NCI-H1417 (cell line): ENCODE measurements around the gene TINAG.

ENCODE experiments used
- DNase-seq, 3 experiments: peaks; one replicate each; lab custom pipeline; 2025; lab: John Stamatoyannopoulos, UW

Gene TINAG, protein sequence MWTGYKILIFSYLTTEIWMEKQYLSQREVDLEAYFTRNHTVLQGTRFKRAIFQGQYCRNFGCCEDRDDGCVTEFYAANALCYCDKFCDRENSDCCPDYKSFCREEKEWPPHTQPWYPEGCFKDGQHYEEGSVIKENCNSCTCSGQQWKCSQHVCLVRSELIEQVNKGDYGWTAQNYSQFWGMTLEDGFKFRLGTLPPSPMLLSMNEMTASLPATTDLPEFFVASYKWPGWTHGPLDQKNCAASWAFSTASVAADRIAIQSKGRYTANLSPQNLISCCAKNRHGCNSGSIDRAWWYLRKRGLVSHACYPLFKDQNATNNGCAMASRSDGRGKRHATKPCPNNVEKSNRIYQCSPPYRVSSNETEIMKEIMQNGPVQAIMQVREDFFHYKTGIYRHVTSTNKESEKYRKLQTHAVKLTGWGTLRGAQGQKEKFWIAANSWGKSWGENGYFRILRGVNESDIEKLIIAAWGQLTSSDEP

DNA sequence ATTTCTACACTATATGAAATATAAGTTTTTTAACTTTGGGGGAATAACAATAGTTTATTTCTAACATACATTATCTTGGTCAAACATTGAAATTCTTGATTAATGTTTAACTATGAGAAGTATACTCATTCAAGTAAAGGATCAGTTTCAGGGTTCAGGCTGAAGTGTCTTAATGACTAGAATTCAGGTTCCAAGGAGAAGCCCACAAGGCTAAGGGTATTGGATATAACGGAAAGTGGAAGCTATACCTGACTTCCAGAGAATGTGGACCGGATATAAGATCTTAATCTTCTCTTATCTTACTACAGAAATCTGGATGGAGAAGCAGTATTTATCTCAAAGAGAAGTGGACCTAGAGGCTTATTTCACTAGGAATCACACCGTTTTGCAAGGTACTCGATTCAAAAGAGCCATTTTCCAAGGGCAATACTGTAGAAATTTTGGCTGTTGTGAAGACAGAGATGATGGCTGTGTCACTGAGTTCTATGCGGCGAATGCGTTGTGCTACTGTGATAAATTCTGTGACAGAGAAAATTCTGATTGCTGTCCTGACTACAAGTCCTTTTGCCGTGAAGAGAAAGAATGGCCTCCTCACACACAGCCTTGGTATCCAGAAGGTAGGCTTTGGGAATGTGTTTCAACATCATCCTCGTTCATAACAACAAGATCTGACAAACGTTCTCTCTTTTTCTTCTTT lies at the start of gene TINAG:
Gene TINAG (plus strand): TSS at position 153 of the 697 bp plus-strand sequence. CDS start 110 bp downstream, at position 263.
- DNase-seq: no peak

GRCh38 chr6:54260025-54260424 lies 48.2 kb upstream of the TINAG start:
- DNase-seq: no peak

- DNase-seq: no peak
Observed at GRCh38 chr6:54262499-54262898, 45.7 kb upstream of the TINAG start.

GRCh38 chr6:54262971-54263370 lies 45.3 kb upstream of the TINAG start:
- DNase-seq: no peak

GRCh38 chr6:54264581-54265272 lies 43.5 kb upstream of the TINAG start:
- no peak for DNase-seq

DNA sequence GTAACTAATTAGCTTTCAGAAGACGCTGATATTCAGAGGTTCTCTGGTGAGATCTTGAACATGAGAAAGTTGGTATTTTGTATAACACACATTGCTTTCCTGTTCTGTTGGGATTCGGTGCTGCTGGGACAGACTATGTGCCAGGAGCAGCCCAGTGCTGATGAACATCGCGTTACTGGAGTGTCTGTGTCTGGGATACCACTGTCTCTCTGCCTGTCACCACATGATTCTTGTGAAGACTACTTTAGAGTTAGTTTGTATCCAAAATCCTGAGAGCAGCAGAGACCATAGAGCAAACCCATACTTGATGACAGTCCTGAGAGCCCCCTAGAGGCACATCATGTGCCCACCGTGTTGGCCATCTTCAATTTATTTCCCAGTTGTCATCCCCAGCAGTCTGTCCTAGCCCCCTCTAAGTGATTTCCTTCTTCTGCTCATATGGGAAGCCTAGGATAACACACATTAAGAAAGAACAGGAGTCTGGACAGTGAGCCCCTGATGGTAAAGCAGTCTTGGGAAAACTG lies 41.8 kb upstream of the TINAG start:
- DNase-seq: no peak

GRCh38 chr6:54267798-54268197 lies 40.4 kb upstream of the TINAG start:
- DNase-seq: peak; percentile 26 to 74 (median 26)

DNA sequence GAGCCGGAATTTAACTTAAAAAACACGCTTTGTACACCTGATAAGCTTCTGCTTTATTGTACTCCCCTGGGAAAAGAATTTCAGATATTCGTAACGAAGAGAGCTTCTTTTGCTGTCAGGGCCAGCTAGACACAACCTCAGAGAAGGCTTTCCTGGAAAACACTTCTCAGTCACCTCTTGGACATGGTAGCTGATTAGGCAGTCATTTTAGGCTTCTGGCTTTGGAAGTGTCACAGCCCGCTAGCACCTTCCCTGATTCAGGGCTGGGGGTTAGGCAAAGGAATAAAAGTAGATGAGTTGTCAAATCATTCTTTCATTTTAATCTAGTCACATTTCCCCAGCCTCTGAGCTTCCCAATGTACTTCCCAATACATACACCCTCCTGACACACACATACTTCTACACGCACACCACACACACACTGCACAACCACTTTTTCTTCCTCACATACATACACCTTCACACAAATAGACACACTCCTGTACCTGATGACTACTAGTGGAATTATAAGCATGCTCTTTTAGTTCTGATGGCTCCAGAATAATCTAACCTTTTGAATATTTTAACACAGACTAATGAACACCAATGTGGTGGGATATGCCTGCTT lies 34.9 kb upstream of the TINAG start:
- no peak for DNase-seq

- no peak for DNase-seq
Observed at GRCh38 chr6:54274383-54274782, 33.9 kb upstream of the TINAG start.

DNA sequence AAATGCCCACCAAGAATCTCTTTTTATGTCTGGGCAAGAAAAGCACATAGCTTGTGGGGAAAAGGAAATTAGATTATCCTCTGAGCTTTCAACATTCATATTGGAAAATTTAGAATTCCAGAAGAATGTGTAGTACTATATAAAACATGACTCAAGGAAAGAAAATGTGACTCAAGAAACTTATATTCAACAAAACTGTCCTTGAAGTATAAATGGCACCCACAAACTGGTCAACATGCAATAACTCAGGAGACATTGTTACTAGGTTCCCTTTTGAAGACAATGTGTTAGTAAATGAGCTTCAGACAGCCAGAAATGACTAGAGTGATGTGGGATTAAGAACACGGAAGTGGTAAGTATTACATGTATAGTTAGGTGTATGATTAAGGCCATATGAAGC lies 26.1 kb upstream of the TINAG start:
- DNase-seq: no peak

- no peak for DNase-seq
Observed at GRCh38 chr6:54284161-54284860, 23.9 kb upstream of the TINAG start.

DNA sequence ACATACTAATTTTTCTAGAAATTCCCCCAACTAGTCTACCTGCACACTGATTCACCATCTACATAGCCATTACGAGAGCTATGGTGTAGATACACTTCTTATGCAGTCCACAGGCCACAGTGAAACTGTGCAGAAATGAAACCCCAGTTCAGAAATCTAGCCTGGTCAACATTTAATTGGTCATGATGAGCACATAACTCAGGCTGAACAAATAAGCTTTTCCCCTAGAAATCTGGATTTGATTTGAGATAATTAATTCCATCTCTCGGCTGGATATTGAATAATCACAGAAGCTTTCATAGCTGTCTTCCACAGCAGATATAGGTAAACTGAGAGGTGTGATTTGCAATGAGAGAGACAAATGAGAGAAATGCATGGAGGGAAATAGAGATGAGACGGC lies 22.6 kb upstream of the TINAG start:
- DNase-seq: no peak

- no peak for DNase-seq
Observed at GRCh38 chr6:54286141-54286540, 22.1 kb upstream of the TINAG start.

DNA sequence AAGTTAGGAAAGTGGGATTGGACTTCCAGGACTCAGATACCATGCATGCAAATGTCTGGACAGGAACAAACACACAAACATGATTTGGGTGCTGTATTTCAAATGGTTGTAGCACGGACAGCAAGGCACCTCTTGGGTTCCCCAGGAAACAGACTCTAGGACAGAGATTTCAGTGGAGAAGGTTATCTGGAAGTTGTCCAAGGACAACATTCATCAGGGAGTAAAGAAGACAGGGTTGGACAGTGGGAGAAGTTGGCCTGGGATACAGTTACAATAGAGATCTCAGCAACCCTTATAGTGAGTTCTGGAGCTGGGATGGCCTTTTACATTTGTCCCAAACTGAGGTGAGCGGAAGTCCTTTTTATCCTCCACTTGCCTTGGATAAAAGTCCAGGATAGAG lies 19.8 kb upstream of the TINAG start:
- DNase-seq: no peak

GRCh38 chr6:54289426-54289825 lies 18.8 kb upstream of the TINAG start:
- no peak for DNase-seq

DNA sequence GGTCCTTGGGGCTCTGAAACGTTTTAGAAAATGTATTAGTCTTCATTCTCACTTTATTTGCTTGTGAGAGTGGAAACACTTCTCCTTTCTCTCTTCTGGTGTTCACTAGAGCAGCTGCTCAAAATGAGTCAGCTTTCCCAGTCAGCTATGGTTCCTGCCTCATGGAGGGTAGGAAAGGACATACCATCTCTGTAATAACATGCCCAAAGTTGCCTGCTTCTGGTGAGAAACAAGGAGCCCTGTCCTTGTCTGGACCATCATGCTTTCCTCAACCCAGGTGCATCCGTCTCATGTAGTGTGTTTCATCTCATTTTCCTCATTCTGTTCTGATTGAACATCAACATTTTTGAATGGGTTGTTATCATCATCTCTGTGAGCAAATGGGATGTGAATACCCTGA lies 17.1 kb upstream of the TINAG start:
- no peak for DNase-seq

DNA sequence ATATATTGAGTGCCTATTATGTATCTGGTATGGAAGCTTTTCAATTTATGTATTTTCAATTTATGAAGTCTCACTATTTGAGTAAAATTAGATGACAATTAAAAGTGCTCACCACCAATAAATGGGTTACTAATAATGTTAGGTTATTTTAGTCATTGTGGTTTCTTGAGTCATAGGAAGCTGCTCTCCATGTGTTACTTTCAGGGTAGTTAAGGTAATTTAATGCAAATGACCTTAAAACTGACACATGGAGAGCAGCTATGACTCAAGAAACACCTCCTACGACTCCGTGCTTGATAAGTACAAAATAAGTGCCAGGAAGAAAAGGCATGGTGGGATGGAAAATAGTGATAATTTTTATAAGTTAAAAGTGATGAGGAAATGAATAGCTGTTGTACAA lies 16.5 kb upstream of the TINAG start:
- DNase-seq: no peak

- no peak for DNase-seq
Observed at GRCh38 chr6:54294965-54295532, 13.2 kb upstream of the TINAG start.

- no peak for DNase-seq
Observed at GRCh38 chr6:54299542-54300269, 8.5 kb upstream of the TINAG start.

DNA sequence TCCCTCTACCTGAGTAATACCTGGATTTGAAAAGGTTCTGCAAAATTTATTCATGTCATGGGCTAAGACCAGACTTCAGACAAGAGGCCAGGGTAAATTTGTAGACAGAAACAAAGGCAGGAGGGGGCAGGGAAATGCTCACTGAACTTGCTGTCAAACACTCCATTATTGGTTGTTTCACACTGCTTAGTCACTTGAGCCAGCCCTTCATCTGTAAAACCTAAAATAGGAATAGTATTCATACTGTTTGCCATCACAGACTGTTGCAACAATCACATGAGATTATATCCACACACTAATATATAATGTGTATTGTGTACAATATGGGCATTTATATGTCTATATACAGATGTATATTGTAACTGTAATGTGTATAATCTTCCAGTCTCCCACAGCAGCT lies 6.5 kb upstream of the TINAG start:
- DNase-seq: no peak
